HUES64 (cell line): ENCODE data around the gene PEX10.

ENCODE experiments used
- H3K27ac ChIP-seq: 2 replicates; pipeline ENCODE4 v1.7.0; 2013; ENCODE audit warnings: low read depth, low read length, inconsistent platforms
- H3K27me3 ChIP-seq: 2 replicates; pipeline ENCODE4 v1.6.1; 2013; ENCODE audit warnings: mild to moderate bottlenecking, low read length; ENCODE audit not compliant: insufficient read depth
- H3K36me3 ChIP-seq: 2 replicates; pipeline ENCODE4 v1.6.1; 2013; ENCODE audit warnings: mild to moderate bottlenecking, low read length; ENCODE audit not compliant: insufficient read depth
- H3K4me1 ChIP-seq: 2 replicates; pipeline ENCODE4 v1.6.1; 2013; ENCODE audit warnings: mild to moderate bottlenecking, low read length, moderate library complexity; ENCODE audit not compliant: insufficient read depth
- H3K4me3 ChIP-seq: 2 replicates; pipeline ENCODE4 v1.5.1; 2013; ENCODE audit warnings: mild to moderate bottlenecking, low read length, moderate library complexity
- H3K9ac ChIP-seq: 2 replicates; pipeline ENCODE4 v1.6.1; 2013; ENCODE audit warnings: mild to moderate bottlenecking, low read depth, low read length
- H3K9me3 ChIP-seq: 2 replicates; pipeline ENCODE4 v1.6.1; 2013; ENCODE audit warnings: low read depth, low read length; ENCODE audit not compliant: insufficient read depth
- WGBS: fragments of 150-250, 120-280 bp; methylation state at CpG from one replicate; pipeline ENCODE4 v1.1.7; 2013; ENCODE audit warnings: missing lambda C conversion rate; 5-methylcytosine and 5-hydroxymethylcytosine counted together

The PEX10 gene

GRCh38 chr1:2404142-2404889 is 8.0 kb downstream of the PEX10 start:
- H3K27ac ChIP-seq: no peak overlapping the region
- 94% methylated on average over 29 of the region's 29 CpGs for WGBS

GRCh38 chr1:2403273-2403672 is 9.1 kb downstream of the PEX10 start:
- Histone ChIP-seq H3K27ac (no peak overlapping the region), H3K36me3 (peaks cover 92% of the 10 kb centered on the region)
- WGBS: 95% methylated on average over 19 of the region's 19 CpGs

More at GRCh38 chr1:2404142-2404889, 8.0 kb downstream of the PEX10 start:
- Histone ChIP-seq H3K36me3 (peaks cover 94% of the 10 kb centered on the region), H3K9ac (no peak overlapping the region), H3K4me1 (no peaks in the 10 kb centered on the region), H3K9me3 (no peaks in the 10 kb centered on the region), H3K27me3 (no peaks in the 10 kb centered on the region), H3K4me3 (no peak overlapping the region)

GRCh38 chr1:2402420-2402819 is 9.9 kb downstream of the PEX10 start:
- 96% methylated on average over 23 of the region's 23 CpGs for WGBS
- peaks cover 92% of the 10 kb centered on the region for H3K36me3 ChIP-seq
- no peaks in the 10 kb centered on the region for H3K9me3 ChIP-seq
- no peaks in the 10 kb centered on the region for H3K27me3 ChIP-seq
- no peaks in the 10 kb centered on the region for H3K4me1 ChIP-seq
- no peak overlapping the region for H3K4me3 ChIP-seq
- H3K27ac ChIP-seq: no peak overlapping the region
- no peak overlapping the region for H3K9ac ChIP-seq

More at GRCh38 chr1:2403273-2403672, 9.1 kb downstream of the PEX10 start:
- H3K4me1 ChIP-seq: no peaks in the 10 kb centered on the region
- no peak overlapping the region for H3K9ac ChIP-seq
- H3K4me3 ChIP-seq: no peak overlapping the region
- H3K9me3 ChIP-seq: no peaks in the 10 kb centered on the region
- H3K27me3 ChIP-seq: no peaks in the 10 kb centered on the region

- WGBS: 96% methylated on average over 13 of the region's 14 CpGs
- H3K27ac ChIP-seq: no peak overlapping the region
- H3K36me3 ChIP-seq: peaks cover 94% of the 10 kb centered on the region
These were observed 11.3 kb downstream of the PEX10 start for GRCh38 chr1:2400950-2401649.

GRCh38 chr1:2400576-2400909 is 11.8 kb downstream of the PEX10 start:
- H3K4me1 ChIP-seq: no peaks in the 10 kb centered on the region
- H3K27ac ChIP-seq: no peak overlapping the region
- H3K9ac ChIP-seq: no peak overlapping the region
- H3K9me3 ChIP-seq: no peaks in the 10 kb centered on the region
- H3K4me3 ChIP-seq: no peak overlapping the region
- H3K27me3 ChIP-seq: no peaks in the 10 kb centered on the region
- H3K36me3 ChIP-seq: peaks cover 95% of the 10 kb centered on the region
- 93% methylated on average over 10 of the region's 10 CpGs for WGBS

More at GRCh38 chr1:2400950-2401649, 11.3 kb downstream of the PEX10 start:
- Histone ChIP-seq H3K9me3 (no peaks in the 10 kb centered on the region), H3K9ac (no peak overlapping the region), H3K4me3 (no peak overlapping the region), H3K4me1 (no peaks in the 10 kb centered on the region), H3K27me3 (no peaks in the 10 kb centered on the region)

- 95% methylated on average over 22 of the region's 22 CpGs for WGBS
- Histone ChIP-seq H3K4me3 (no peak overlapping the region), H3K36me3 (peaks cover 95% of the 10 kb centered on the region), H3K27me3 (no peaks in the 10 kb centered on the region), H3K4me1 (no peaks in the 10 kb centered on the region), H3K9ac (no peak overlapping the region), H3K9me3 (no peaks in the 10 kb centered on the region), H3K27ac (no peak overlapping the region)
These were observed 12.3 kb downstream of the PEX10 start for GRCh38 chr1:2399890-2400575.

GRCh38 chr1:2398871-2399270 is 13.5 kb downstream of the PEX10 start:
- Histone ChIP-seq H3K36me3 (peaks cover 91% of the 10 kb centered on the region), H3K4me1 (no peaks in the 10 kb centered on the region)

GRCh38 chr1:2397007-2397679 is 15.2 kb downstream of the PEX10 start:
- Histone ChIP-seq H3K4me3 (no peak overlapping the region), H3K36me3 (peaks cover 84% of the 10 kb centered on the region), H3K27me3 (no peaks in the 10 kb centered on the region), H3K9ac (peak overlapping the region; percentile 19; the same call in 1 of the 2 replicates), H3K27ac (no peak overlapping the region), H3K9me3 (no peaks in the 10 kb centered on the region), H3K4me1 (peaks cover 4% of the 10 kb centered on the region; the same call in 1 of the 2 replicates)
- WGBS: 96% methylated on average over 19 of the region's 19 CpGs

More at GRCh38 chr1:2398871-2399270, 13.5 kb downstream of the PEX10 start:
- WGBS: 94% methylated on average over 7 of the region's 7 CpGs
- H3K9me3 ChIP-seq: no peaks in the 10 kb centered on the region
- H3K27ac ChIP-seq: no peak overlapping the region
- H3K4me3 ChIP-seq: no peak overlapping the region
- H3K9ac ChIP-seq: no peak overlapping the region
- H3K27me3 ChIP-seq: no peaks in the 10 kb centered on the region

GRCh38 chr1:2396476-2396875 is 15.9 kb downstream of the PEX10 start:
- 92% methylated on average over 5 of the region's 5 CpGs for WGBS
- Histone ChIP-seq H3K9me3 (no peaks in the 10 kb centered on the region), H3K4me3 (no peak overlapping the region), H3K4me1 (peaks cover 4% of the 10 kb centered on the region; the same call in 1 of the 2 replicates), H3K9ac (no peak overlapping the region), H3K27me3 (no peaks in the 10 kb centered on the region), H3K36me3 (peaks cover 77% of the 10 kb centered on the region), H3K27ac (no peak overlapping the region)

- WGBS: 93% methylated on average over 15 of the region's 17 CpGs
- Histone ChIP-seq H3K9me3 (no peaks in the 10 kb centered on the region), H3K27me3 (no peaks in the 10 kb centered on the region), H3K4me1 (peaks cover 4% of the 10 kb centered on the region; the same call in 1 of the 2 replicates), H3K27ac (no peak overlapping the region), H3K36me3 (peaks cover 75% of the 10 kb centered on the region), H3K9ac (no peak overlapping the region), H3K4me3 (no peak overlapping the region)
These were observed 16.3 kb downstream of the PEX10 start for GRCh38 chr1:2396059-2396458.
